ENCODE results near the gene ISM1. TPM values are rescaled to one million over a fixed set of nuclear protein-coding genes. Genes with fewer than 3 reads are reported as not detected.

The ISM1 gene
- polyA plus RNA-seq, 3 donors from 2014 or later, result 0.09 TPM; not detected in 2

- no peak overlapping the region for H3K4me3 Mint-ChIP-seq
- peak in 2 of 3 donors; percentile 3 to 12 for DNase-seq
- H3K27ac Mint-ChIP-seq, result no peak overlapping the region
- peaks cover 0 to 5% (median 0%) of the 10 kb centered on the region in 6 donors for H3K9me3 Mint-ChIP-seq
- H3K27me3 Mint-ChIP-seq (ENCODE audit: low read depth in 3 of 3), result peaks cover 0 to 8% (median 0%) of the 10 kb centered on the region in 3 donors
- H3K36me3 Mint-ChIP-seq, result no peaks in the 10 kb centered on the region
- H3K4me1 Mint-ChIP-seq, result no peaks in the 10 kb centered on the region
These were observed 81.8 kb downstream of the ISM1 start for GRCh38 chr20:13302647-13303450.

DNA sequence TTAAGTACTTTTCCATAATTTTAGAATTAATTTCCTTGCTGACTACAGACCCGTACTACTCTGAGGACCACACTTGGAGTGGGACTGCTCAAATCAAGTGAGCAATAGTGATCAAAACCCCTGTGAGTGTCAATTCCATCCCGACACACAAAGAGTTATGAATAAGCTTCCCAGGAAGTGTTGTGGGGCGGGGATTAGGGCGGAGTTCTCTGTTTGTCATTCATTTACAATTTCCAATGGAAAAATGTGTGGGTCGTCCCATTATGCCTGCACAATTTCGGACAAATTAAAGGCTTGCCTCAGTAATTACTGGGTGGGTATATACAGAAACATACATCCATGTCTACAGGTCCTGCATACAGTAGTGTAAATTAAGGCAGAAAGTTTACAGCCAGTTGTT is 84.2 kb downstream of the ISM1 start:
- H3K9me3 Mint-ChIP-seq, result peaks cover 0 to 11% (median under 1%) of the 10 kb centered on the region in 6 donors
- no peaks in the 10 kb centered on the region for H3K4me1 Mint-ChIP-seq
- no peak for DNase-seq
- no peak overlapping the region for H3K27ac Mint-ChIP-seq
- no peak overlapping the region for H3K4me3 Mint-ChIP-seq
- H3K36me3 Mint-ChIP-seq, result no peaks in the 10 kb centered on the region
- peaks cover 0 to 10% (median 4%) of the 10 kb centered on the region in 3 donors for H3K27me3 Mint-ChIP-seq (ENCODE audit: low read depth in 3 of 3)

DNA sequence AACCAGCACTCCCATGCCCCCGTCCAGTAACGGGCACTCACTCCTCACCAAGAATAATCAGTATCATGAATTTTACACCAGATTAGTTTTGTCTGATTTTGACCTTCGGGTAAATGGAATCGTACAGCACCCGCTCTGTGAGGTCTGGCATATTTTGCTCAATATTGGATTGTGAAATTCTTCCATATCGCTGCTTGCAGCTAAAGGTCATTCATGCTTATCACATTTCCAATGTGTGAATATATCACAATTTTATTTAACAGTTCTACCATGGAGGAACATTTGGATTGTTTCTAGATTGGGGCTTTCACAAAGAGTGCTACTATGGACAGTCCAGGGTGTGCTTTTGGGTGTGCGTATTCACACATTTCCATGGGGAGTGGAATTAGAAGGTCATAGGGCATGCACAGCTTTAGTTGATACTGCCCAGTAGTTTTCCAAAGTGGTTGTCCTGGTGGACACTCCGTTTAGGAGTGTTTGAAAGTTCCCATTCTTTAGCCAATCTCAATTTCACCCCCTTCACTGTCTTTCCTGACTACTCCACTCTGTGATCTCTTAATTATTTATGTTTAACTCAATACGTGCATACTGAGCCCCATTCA is 86.6 kb downstream of the ISM1 start:
- peaks cover 2 to 13% (median 4%) of the 10 kb centered on the region in 3 donors for H3K27me3 Mint-ChIP-seq (ENCODE audit: low read depth in 3 of 3)
- no peak overlapping the region for H3K4me3 Mint-ChIP-seq
- H3K9me3 Mint-ChIP-seq, result peaks cover 0 to 12% (median 3%) of the 10 kb centered on the region in 6 donors
- no peak overlapping the region for H3K27ac Mint-ChIP-seq
- DNase-seq, result no peak
- H3K36me3 Mint-ChIP-seq, result no peaks in the 10 kb centered on the region
- H3K4me1 Mint-ChIP-seq, result no peaks in the 10 kb centered on the region

DNA sequence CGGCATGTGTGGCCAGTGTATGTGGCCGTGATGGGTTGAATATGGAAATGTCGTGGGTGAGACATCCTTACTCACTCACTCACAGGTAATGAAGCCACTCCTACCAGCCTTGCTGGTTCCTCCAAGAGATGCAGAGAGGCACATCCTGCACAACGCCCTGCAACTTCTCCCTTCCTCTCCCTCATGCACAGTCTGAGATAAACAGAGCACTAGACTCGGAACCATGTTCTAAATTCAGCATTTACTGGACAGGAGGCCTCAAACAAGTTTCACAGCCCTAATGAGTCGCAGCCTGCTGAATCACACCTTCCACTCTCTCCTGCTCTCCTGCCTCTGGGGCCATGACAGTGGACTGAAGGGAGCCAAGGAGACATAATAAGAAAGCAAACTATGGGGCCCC is 91.2 kb downstream of the ISM1 start:
- H3K27me3 Mint-ChIP-seq (ENCODE audit: low read depth in 3 of 3), result peaks cover 4 to 11% (median 6%) of the 10 kb centered on the region in 3 donors
- no peak overlapping the region for H3K27ac Mint-ChIP-seq
- H3K4me1 Mint-ChIP-seq, result no peaks in the 10 kb centered on the region
- DNase-seq, result no peak
- no peak overlapping the region for H3K4me3 Mint-ChIP-seq
- H3K36me3 Mint-ChIP-seq, result no peaks in the 10 kb centered on the region
- peaks cover 0 to 21% (median 6%) of the 10 kb centered on the region in 6 donors for H3K9me3 Mint-ChIP-seq

DNA sequence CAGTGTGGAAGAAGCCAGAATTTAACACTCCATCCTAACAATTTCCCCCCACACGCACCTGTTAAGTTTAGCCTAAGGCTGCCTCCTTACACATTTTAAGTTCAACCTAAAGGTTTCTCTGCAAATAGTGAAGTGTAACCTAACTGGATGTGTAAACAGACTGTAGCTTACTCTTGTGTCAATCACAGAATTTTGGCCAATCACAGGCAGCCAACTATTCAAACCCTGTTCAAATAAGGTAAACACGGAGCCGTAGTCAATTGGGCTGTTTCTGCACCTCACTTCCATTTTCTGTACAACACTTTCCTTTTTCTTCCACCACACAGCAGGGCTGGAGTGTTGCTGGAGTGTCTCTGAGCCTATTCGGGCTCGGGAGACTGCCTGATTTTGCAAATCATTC is 92.1 kb downstream of the ISM1 start:
- Mint-ChIP-seq H3K4me1 (no peaks in the 10 kb centered on the region), H3K27me3 (ENCODE audit: low read depth in 3 of 3) (peaks cover 4 to 11% (median 6%) of the 10 kb centered on the region in 3 donors), H3K36me3 (no peaks in the 10 kb centered on the region), H3K9me3 (peaks cover 0 to 21% (median 7%) of the 10 kb centered on the region in 6 donors), H3K27ac (no peak overlapping the region), H3K4me3 (no peak overlapping the region)
- DNase-seq, result no peak

GRCh38 chr20:13317439-13317838 is 96.4 kb downstream of the ISM1 start:
- H3K9me3 Mint-ChIP-seq, result peaks cover 0 to 23% (median 5%) of the 10 kb centered on the region in 6 donors
- no peak overlapping the region for H3K27ac Mint-ChIP-seq
- DNase-seq, result no peak
- no peak overlapping the region for H3K4me3 Mint-ChIP-seq
- H3K36me3 Mint-ChIP-seq, result no peaks in the 10 kb centered on the region
- peaks cover 0 to 7% (median 3%) of the 10 kb centered on the region in 3 donors for H3K27me3 Mint-ChIP-seq (ENCODE audit: low read depth in 3 of 3)
- H3K4me1 Mint-ChIP-seq, result no peaks in the 10 kb centered on the region

GRCh38 chr20:13318871-13319521 is 97.9 kb downstream of the ISM1 start:
- Mint-ChIP-seq H3K27me3 (ENCODE audit: low read depth in 3 of 3) (peaks cover 0 to 5% (median 3%) of the 10 kb centered on the region in 3 donors), H3K36me3 (no peaks in the 10 kb centered on the region), H3K9me3 (peaks cover 0 to 19% (median 5%) of the 10 kb centered on the region in 6 donors), H3K4me3 (no peak overlapping the region), H3K4me1 (no peaks in the 10 kb centered on the region), H3K27ac (no peak overlapping the region)
- no peak for DNase-seq

- DNase-seq, result no peak
- Mint-ChIP-seq H3K27me3 (ENCODE audit: low read depth in 3 of 3) (peaks cover 0 to 5% (median 2%) of the 10 kb centered on the region in 3 donors), H3K36me3 (no peaks in the 10 kb centered on the region), H3K4me3 (no peak overlapping the region), H3K4me1 (no peaks in the 10 kb centered on the region), H3K27ac (no peak overlapping the region), H3K9me3 (peaks cover 0 to 22% (median 4%) of the 10 kb centered on the region in 6 donors)
These were observed 99.6 kb downstream of the ISM1 start for GRCh38 chr20:13320702-13321101.

DNA sequence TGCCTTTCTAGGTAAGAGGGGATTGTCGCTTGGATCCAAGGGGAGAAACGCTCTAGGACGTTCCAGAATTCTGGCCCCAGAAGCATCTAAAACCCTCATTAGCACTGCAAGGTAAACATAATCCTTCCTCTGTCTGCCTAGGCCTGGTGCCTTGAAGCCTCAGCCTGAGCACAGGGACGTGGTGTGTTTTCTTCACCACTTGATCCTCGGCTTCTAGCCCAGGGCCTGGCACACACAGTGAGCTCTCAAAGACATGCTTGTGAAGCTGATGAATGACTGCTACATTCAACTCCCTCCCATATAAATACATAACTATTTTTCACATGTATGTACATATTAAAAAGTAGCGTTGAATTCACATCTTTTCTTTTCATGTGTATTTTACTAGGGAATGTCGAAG is 100.3 kb downstream of the ISM1 start:
- no peak overlapping the region for H3K4me3 Mint-ChIP-seq
- H3K27me3 Mint-ChIP-seq (ENCODE audit: low read depth in 3 of 3), result peaks cover 0 to 5% (median 2%) of the 10 kb centered on the region in 3 donors
- no peak overlapping the region for H3K27ac Mint-ChIP-seq
- no peak for DNase-seq
- peaks cover 0 to 21% (median 4%) of the 10 kb centered on the region in 6 donors for H3K9me3 Mint-ChIP-seq
- H3K36me3 Mint-ChIP-seq, result no peaks in the 10 kb centered on the region
- H3K4me1 Mint-ChIP-seq, result no peaks in the 10 kb centered on the region

DNA sequence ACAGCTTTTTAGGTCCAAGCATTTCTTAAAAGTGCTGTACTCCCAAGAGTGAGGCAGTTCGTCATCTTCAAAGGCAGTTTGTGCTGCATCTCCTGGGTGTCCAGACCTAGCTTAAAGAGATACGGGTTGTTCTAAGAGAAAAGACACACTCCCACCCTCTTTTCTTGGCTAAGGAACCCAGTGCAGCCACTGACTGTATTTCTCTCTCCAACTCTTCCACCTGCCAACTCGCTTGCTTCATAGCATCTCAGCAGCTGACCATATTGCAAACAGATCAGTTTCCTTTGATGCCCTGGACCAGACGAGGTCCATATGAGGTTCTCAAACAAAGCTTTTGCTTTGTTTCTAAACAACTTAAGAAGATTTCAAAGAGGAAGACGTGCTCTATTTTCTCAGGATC is 101.1 kb downstream of the ISM1 start:
- Mint-ChIP-seq H3K36me3 (no peaks in the 10 kb centered on the region), H3K9me3 (peaks cover 0 to 13% (median 4%) of the 10 kb centered on the region in 6 donors), H3K27me3 (ENCODE audit: low read depth in 3 of 3) (peaks cover 0 to 5% (median 0%) of the 10 kb centered on the region in 3 donors), H3K4me1 (no peaks in the 10 kb centered on the region), H3K27ac (no peak overlapping the region), H3K4me3 (no peak overlapping the region)
- DNase-seq, result no peak

GRCh38 chr20:13322621-13323020 is 101.5 kb downstream of the ISM1 start:
- no peak overlapping the region for H3K27ac Mint-ChIP-seq
- H3K4me3 Mint-ChIP-seq, result no peak overlapping the region
- peaks cover 0 to 5% (median under 1%) of the 10 kb centered on the region in 3 donors for H3K27me3 Mint-ChIP-seq (ENCODE audit: low read depth in 3 of 3)
- H3K36me3 Mint-ChIP-seq, result no peaks in the 10 kb centered on the region
- no peak for DNase-seq
- peaks cover 0 to 13% (median 2%) of the 10 kb centered on the region in 6 donors for H3K9me3 Mint-ChIP-seq
- H3K4me1 Mint-ChIP-seq, result no peaks in the 10 kb centered on the region

GRCh38 chr20:13325033-13325432 is 104.0 kb downstream of the ISM1 start:
- H3K36me3 Mint-ChIP-seq, result no peaks in the 10 kb centered on the region
- H3K4me3 Mint-ChIP-seq, result no peak overlapping the region
- H3K4me1 Mint-ChIP-seq, result no peaks in the 10 kb centered on the region
- peaks cover 0 to 4% (median 3%) of the 10 kb centered on the region in 3 donors for H3K27me3 Mint-ChIP-seq (ENCODE audit: low read depth in 3 of 3)
- DNase-seq, result no peak
- peaks cover 0 to 7% (median 2%) of the 10 kb centered on the region in 6 donors for H3K9me3 Mint-ChIP-seq
- H3K27ac Mint-ChIP-seq, result no peak overlapping the region

GRCh38 chr20:13325796-13326340 is 104.8 kb downstream of the ISM1 start:
- Mint-ChIP-seq H3K36me3 (no peaks in the 10 kb centered on the region), H3K4me3 (no peak overlapping the region), H3K27ac (no peak overlapping the region), H3K27me3 (ENCODE audit: low read depth in 3 of 3) (peaks cover 0 to 4% (median 2%) of the 10 kb centered on the region in 3 donors), H3K4me1 (no peaks in the 10 kb centered on the region), H3K9me3 (peaks cover 0 to 7% (median 2%) of the 10 kb centered on the region in 6 donors)
- DNase-seq, result no peak

All from immature natural killer cell (primary cell).